ENCODE measurements around the gene NAT16. TPM values are rescaled to one million over a fixed set of nuclear protein-coding genes. Genes with fewer than 3 reads are reported as not detected.

Gene NAT16
- total and polyA plus RNA-seq, 2 of the 8 experiments (the other 6 are each of a cell fraction or from before 2014, with no cell fraction given): 0.26 to 0.84 TPM

DNA sequence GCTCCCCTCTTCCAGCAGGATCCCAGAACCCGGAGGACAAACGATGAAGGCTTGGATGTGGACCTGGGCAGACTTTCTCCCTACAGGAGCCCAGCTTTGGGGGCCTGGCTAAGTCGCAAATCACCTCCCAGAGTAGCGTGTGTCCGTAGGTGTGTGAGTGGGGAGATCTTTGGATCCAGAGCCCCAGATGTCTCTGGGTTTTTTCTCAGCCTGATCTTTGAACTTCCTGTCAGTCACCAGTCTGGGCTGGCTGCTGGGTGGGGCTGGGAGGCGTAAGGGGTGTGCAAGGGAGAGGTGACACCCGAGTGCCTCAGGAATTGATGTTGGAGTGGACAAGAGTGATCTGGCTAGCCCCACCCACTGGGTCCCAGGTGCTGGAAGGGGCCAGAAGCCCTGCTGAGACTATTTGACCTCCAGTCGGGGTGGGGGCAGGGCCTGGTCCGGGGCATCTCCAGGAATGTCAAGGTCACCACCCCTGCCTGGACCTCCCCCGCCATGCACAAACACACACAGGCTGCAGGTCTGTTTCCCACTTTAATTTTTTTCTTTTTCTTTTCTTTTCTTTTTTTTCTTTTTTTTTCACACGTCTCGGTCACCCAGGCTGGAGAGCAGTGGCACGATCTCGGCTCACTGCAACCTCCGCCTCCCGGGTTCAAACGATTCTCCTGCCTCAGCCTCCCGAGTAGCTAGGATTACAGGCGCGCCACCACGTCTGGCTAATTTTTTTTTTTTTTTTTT lies 20.9 kb upstream of the NAT16 start, which contains the start of gene MOGAT3:
TSS of gene MOGAT3 (minus strand) at position 175 of the 738 bp plus-strand sequence. CDS start 182 bp downstream, outside the sequence.
- Histone ChIP-seq H3K79me1 (ENCODE audit: low read depth, low read length) (no peaks in the 10 kb centered on the region), H2BK5ac (ENCODE audit: low read depth, low read length) (peak within 1 kb of the TSS; percentile 52; the same call in 1 of the 2 replicates), H4K91ac (replicated peaks; ENCODE audit: insufficient read length, low read length) (peak within 1 kb of the TSS; percentile 99), H3K27me3 (replicated peaks in 1 of 4; ENCODE audit: control insufficient read depth in 3 of 4, extremely low read depth in 1 of 4, insufficient read depth in 3 of 4, low read length in 3 of 4) (peaks cover 0 to 16% (median 9%) of the 10 kb centered on the region in 4 experiments; a peak in 5 of 7 replicates), H3K36me3 (ENCODE audit: control insufficient read depth in 2 of 4, insufficient read depth in 4 of 4, low read length in 3 of 4) (no peaks in the 10 kb centered on the region), H3K4ac (replicated peaks; ENCODE audit: insufficient read length, low read depth, low read length) (no peak within 1 kb of the TSS), H4K5ac (ENCODE audit: insufficient read length, low read depth, low read length) (no peak within 1 kb of the TSS), H2AFZ (ENCODE audit: low read length) (peak within 1 kb of the TSS; percentile 86; the same call in 1 of the 2 replicates), H2BK12ac (ENCODE audit: low read depth, low read length) (peak within 1 kb of the TSS; percentile 96; the same call in 1 of the 2 replicates), H2AK5ac (ENCODE audit: low read depth, low read length) (no peak within 1 kb of the TSS), H3K56ac (replicated peaks; ENCODE audit: insufficient read length, low read depth, low read length) (peak within 1 kb of the TSS; percentile 16), H3K9ac (replicated peaks in 1 of 4; ENCODE audit: extremely low read depth in 1 of 4, low read depth in 3 of 4, low read length in 3 of 4) (peak within 1 kb of the TSS in 2 of 4 experiments; percentile 25 to 38; a peak in 2 of 7 replicates), H3K9me3 (ENCODE audit: insufficient read depth in 2 of 2, low read depth in 1 of 2, low read length in 1 of 2) (no peaks in the 10 kb centered on the region), H3K79me2 (ENCODE audit: control insufficient read depth in 1 of 2, insufficient read depth in 2 of 2, low read length in 2 of 2) (no peaks in the 10 kb centered on the region), H2BK20ac (ENCODE audit: low read length) (peak within 1 kb of the TSS; percentile 80; the same call in 1 of the 2 replicates), H3K4me2 (ENCODE audit: insufficient read depth in 1 of 2, low read depth in 2 of 2, low read length in 2 of 2) (peak within 1 kb of the TSS; percentile 59 to 67), H3K18ac (ENCODE audit: extremely low read depth, low read length) (peak within 1 kb of the TSS; percentile 97), H3K4me1 (replicated peaks in 1 of 4; ENCODE audit: control insufficient read depth in 3 of 4, insufficient read depth in 4 of 4, low read length in 3 of 4) (peaks cover 5 to 20% (median 13%) of the 10 kb centered on the region in 4 experiments), H3K14ac (ENCODE audit: insufficient read length) (no peak within 1 kb of the TSS), H3K4me3 (ENCODE audit: extremely low read depth in 1 of 4, insufficient read depth in 2 of 4, low read depth in 3 of 4, low read length in 4 of 4) (peak within 1 kb of the TSS; percentile 37 to 60 (median 47)), H2BK15ac (ENCODE audit: low read length) (peak within 1 kb of the TSS; percentile 61; the same call in 1 of the 2 replicates), H3K23me2 (ENCODE audit: low read depth, low read length) (peaks cover 8% of the 10 kb centered on the region; the same call in 1 of the 2 replicates), H2BK120ac (replicated peaks; ENCODE audit: low read depth, low read length) (peak within 1 kb of the TSS; percentile 90), H4K20me1 (replicated peaks in 1 of 2; ENCODE audit: control insufficient read depth in 1 of 2, insufficient read depth in 2 of 2, low read length in 2 of 2) (no peaks in the 10 kb centered on the region), H3K23ac (ENCODE audit: insufficient read length) (no peak within 1 kb of the TSS), H3K27ac (ENCODE audit: low read depth, low read length) (no peak within 1 kb of the TSS), H4K8ac (ENCODE audit: extremely low read depth, insufficient read depth, low read length) (peak within 1 kb of the TSS; percentile 75; the same call in 1 of the 2 replicates)
- POLR2A ChIA-PET (ENCODE audit: partially characterized antibody): interaction anchor here (0.6 to 4.5 kb wide), 18 partner anchors 9 to 324 kb away, joined by 3 to 17 read pairs (median 4); partner anchors contain the start of genes NAT16, PLOD3, TRIM56 and ZNHIT1
- FAIRE-seq (no peak), DNase-seq (ENCODE audit: low read depth in 1 of 2, low spot score in 2 of 2) (no peak)
- WGBS, 2 experiments (ENCODE audit: extremely low coverage in 1 of 2, insufficient coverage in 1 of 2, insufficient read length in 1 of 2, insufficient replicate concordance in 2 of 2, low coverage in 1 of 2, low lambda C conversion rate in 2 of 2, missing lambda C conversion rate in 1 of 2): 55% methylated on average over 18 of the region's 21 CpGs; no CpG with 5 or more reads in 1 of the 2 experiments
- CTCF ChIA-PET (ENCODE audit: partially characterized antibody): interaction anchor here (1.0 to 12.3 kb wide), 11 partner anchors 9 to 142 kb away, joined by 3 to 168 read pairs (median 5); partner anchors contain the start of genes PLOD3 and ZNHIT1
- TF ChIP-seq ZNF274 (IDR thresholded peaks at IDR 0.05; ENCODE audit: borderline replicate concordance, extremely low read depth, low read length): no peak
- TF ChIP-seq TBP (IDR thresholded peaks at IDR 0.05; ENCODE audit: low read depth, low read length): no peak
- peak; percentile 35 for TF ChIP-seq EZH2 (IDR thresholded peaks at IDR 0.05; ENCODE audit: low read depth, low read length, severe bottlenecking)
- peak; percentile 45 for TF ChIP-seq CTBP2 (IDR thresholded peaks at IDR 0.05; ENCODE audit: borderline replicate concordance, insufficient read depth, insufficient read length, low read length)
- TF ChIP-seq CHD2 (IDR thresholded peaks at IDR 0.05; ENCODE audit: low read length): peak; percentile 40; the same call in 1 of the 2 replicates
- peak; percentile 56; the same call in 1 of the 2 replicates for TF ChIP-seq SP1 (IDR thresholded peaks at IDR 0.05; ENCODE audit: low read depth, low read length)
- peak; percentile 74 for TF ChIP-seq TEAD4 (IDR thresholded peaks at IDR 0.05; ENCODE audit: low read depth, low read length)
- TF ChIP-seq TCF12 (IDR thresholded peaks at IDR 0.05; ENCODE audit: low read depth, low read length): peak; percentile 78; the same call in 1 of the 2 replicates
- no peak for TF ChIP-seq EGR1 (IDR thresholded peaks at IDR 0.05; ENCODE audit: borderline replicate concordance, low read depth, low read length)
- peak; percentile 35; the same call in 1 of the 2 replicates for TF ChIP-seq RBBP5 (IDR thresholded peaks at IDR 0.05; ENCODE audit: borderline replicate concordance, low read depth, low read length)
- TF ChIP-seq SP4 (IDR thresholded peaks at IDR 0.05; ENCODE audit: low read length): no peak

Measured in H1 (cell line).